GM18498 (cell line): ENCODE results near the gene EEA1.

Experiments used
- ATAC-seq: cut with Tn5 transposase; IDR thresholded peaks from one replicate; pipeline ENCODE4 v1.9.1; 2021; ENCODE audit warnings: mild to moderate bottlenecking, moderate library complexity; ENCODE audit not compliant: unreplicated experiment

EEA1 gene

GRCh38 chr12:92890601-92891106 lies 38.4 kb downstream of the EEA1 start:
- ATAC-seq, result no peak

GRCh38 chr12:92886131-92886530 lies 43.0 kb downstream of the EEA1 start:
- ATAC-seq, result no peak

GRCh38 chr12:92879698-92880322 lies 49.3 kb downstream of the EEA1 start:
- no peak for ATAC-seq

GRCh38 chr12:92877904-92878303 lies 51.2 kb downstream of the EEA1 start:
- ATAC-seq, result no peak

- ATAC-seq, result no peak
Observed at GRCh38 chr12:92876496-92876895, 52.6 kb downstream of the EEA1 start.

- ATAC-seq, result no peak
Observed at GRCh38 chr12:92871116-92871515, 58.0 kb downstream of the EEA1 start.

GRCh38 chr12:92866418-92866817 lies 62.7 kb downstream of the EEA1 start:
- ATAC-seq, result no peak

GRCh38 chr12:92863251-92863650 lies 65.8 kb downstream of the EEA1 start:
- ATAC-seq, result no peak

GRCh38 chr12:92861381-92861780 lies 67.7 kb downstream of the EEA1 start:
- no peak for ATAC-seq

GRCh38 chr12:92860521-92860920 lies 68.6 kb downstream of the EEA1 start:
- no peak for ATAC-seq

GRCh38 chr12:92859650-92860386 lies 69.3 kb downstream of the EEA1 start:
- no peak for ATAC-seq

- no peak for ATAC-seq
Observed at GRCh38 chr12:92857818-92858217, 71.3 kb downstream of the EEA1 start.

- no peak for ATAC-seq
Observed at GRCh38 chr12:92854344-92854743, 74.8 kb downstream of the EEA1 start.

GRCh38 chr12:92848740-92849139 lies 80.4 kb downstream of the EEA1 start:
- ATAC-seq, result no peak

- ATAC-seq, result no peak
Observed at GRCh38 chr12:92847368-92847767, 81.7 kb downstream of the EEA1 start.

- no peak for ATAC-seq
Observed at GRCh38 chr12:92845329-92845728, 83.8 kb downstream of the EEA1 start.

GRCh38 chr12:92844151-92844763 lies 84.8 kb downstream of the EEA1 start:
- ATAC-seq, result no peak

GRCh38 chr12:92829686-92830282 lies 99.3 kb downstream of the EEA1 start:
- ATAC-seq, result no peak

- ATAC-seq, result no peak
Observed at GRCh38 chr12:92828565-92828964, 100.5 kb downstream of the EEA1 start.

GRCh38 chr12:92827836-92828431 lies 101.2 kb downstream of the EEA1 start:
- ATAC-seq, result no peak

GRCh38 chr12:92821142-92821541 lies 108.0 kb downstream of the EEA1 start:
- no peak for ATAC-seq
